ENCODE measurements around the gene SRMS. TPM values are rescaled to one million over a fixed set of nuclear protein-coding genes. Genes with fewer than 3 reads are reported as not detected.
"Not testable (repeated sequence)": the region's sequence is repeated elsewhere in the genome, so short reads cannot be mapped to it uniquely, and the experiment has no call there.

The SRMS gene
- total RNA-seq, 1 donor from 2014 or later = 0.44 TPM

DNA sequence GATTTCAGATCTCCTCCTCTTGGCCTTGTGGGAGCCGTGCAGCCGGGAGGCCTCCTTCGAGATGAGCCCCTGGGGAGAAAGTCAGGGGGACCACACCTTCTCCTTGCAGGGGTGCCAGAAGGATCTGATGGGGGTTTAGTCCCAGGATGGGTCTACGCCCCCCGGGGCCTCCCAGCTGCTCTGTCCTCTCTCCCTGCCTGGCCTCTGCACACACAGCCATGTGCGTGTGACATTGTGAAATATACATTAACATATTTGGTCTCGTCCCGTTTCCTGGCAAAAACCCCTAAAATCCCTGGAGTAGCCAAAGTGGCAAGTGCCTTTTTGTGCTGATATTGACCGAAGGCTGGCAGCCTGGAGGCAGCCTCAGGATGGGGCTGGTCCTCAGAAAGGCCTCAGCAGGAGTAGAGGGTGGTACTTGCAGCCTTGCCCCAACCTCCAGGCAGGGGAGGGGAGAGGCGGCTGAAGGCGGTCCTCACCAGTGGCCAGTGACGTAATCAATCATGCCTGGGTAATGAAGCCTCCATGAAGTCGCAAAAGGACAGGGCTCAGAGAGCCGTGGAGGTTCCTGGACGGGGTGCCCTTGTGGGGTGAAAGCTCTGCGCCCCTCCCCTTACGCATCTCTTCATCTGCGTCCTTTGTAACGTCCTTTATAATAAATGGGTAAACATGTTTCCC, 31.6 kb upstream of the SRMS start:
- no peak for ATAC-seq

DNA sequence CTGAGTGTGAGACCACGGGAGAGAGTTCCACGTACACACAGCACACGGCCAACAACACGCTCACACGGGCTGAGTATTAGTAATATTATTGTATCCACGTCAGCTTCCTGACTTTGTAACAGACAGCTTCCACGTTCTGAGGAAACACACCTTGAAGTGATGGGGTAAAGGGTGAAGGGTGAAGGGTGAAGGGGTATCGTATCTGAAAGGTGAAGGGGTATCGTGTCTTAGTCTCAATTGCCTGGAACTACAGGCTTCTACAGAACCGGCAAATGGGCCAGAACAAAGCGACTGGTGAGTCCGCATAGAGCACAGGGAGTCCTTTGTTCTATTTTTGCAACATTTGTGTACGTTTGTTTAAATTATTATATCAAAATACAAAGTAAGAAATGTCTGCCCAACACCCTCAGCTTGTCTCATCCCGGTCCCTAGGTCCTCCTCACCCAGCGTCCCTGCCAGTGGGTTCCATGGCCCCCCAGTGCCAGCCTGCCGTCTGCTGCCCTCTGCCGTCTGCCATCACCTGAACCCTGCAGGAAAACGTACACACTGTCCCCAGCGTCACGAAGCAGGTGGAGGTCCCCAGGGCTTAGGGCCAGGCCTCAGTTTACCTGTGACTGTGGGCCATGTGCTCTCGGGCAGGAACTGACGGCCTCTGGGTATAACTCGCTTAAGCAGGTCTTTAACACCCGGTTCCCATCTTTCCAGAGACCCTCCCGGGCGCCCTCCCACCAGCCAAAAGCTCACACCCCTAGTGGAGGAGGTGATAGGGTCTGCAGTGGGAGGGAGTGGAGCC, 30.9 kb upstream of the SRMS start:
- ATAC-seq = no peak

DNA sequence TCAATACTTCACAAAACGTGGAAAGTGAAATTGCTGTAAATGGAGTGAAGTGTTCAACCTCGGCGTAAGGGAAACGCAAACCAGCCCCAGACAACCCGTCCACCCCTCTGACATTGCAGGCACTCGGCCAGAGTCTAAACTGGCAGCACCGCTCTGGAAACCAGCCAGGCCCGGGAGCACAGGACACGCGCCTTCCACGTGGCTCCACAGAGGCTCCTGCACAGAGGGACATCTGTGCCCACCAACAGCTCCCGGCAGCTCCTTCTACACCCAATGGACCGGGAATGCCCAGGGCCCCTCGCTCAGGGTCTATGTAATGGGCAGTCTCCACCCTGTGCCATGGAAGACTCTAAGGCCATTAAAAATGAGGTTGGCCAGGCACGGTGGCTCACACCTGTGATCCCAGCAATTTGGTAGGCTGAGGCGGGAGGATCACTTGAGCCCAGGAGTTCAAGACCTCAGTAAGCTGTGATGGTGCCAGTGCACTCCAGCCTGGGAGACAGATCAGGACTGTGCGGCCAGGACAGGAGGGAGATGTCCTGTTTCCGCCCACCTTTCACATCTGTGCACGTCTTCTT, 29.9 kb upstream of the SRMS start:
- no peak for ATAC-seq

DNA sequence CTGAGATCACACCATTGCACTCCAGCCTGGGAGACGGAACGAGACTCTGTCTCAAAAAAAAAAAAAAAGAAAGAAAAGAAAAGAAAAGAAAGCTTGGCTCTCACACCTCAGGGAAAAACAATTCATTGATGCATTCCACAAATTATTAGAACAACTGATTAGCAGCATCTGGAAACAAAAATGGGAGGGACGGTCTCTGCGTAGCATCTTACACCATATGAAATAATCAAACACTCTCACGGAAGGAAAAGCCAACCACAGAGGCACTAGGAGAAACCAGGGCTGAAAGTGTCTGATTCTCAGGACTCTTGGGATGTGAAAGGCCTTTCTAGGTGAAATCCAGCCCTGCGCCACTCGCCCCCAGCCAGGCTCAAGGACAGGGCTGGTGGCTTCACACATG, 28.8 kb upstream of the SRMS start:
- ATAC-seq = no peak

DNA sequence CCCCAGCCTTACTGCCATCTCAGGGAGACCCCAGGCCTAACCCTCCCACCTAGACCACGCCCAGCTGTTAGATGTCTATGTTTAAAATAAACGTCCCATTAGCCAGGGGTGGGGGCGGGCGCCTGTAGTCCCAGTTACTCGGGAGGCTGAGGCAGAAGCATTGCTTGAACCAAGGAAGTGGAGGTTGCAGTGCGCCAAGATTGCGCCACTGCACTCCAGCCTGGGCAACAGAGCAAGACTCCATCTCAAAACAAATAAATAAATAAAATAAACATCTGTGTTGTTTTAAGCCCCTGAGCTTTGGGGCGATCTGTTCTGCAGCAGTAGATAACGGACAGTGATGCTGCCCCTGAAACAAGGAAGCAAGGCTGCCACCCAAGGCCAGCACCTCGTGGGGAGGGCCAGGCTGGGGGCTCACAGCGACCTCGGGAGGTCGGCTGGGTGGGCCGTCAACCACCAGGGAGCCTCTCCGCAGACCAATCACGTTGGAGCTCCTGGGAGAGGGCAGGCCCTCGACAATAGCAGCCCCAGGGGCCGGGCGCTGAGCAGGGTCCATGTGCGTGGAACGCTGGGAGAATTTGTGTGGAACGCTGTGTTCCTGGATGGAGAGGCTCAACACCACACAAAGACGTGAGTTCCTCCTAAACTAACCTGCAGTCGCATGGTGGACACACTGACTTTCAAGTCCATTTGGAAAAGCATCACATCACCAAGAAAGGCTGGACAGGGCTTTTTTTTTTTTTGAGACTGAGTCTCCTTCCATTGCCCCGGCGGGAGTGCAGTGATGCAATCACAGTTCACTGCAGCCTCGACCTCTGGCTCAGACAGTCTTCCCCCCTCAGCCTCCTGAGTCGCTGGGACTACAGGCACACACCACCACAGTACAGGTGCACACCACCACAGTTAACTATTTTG, 27.5 kb upstream of the SRMS start:
- no peak for ATAC-seq

DNA sequence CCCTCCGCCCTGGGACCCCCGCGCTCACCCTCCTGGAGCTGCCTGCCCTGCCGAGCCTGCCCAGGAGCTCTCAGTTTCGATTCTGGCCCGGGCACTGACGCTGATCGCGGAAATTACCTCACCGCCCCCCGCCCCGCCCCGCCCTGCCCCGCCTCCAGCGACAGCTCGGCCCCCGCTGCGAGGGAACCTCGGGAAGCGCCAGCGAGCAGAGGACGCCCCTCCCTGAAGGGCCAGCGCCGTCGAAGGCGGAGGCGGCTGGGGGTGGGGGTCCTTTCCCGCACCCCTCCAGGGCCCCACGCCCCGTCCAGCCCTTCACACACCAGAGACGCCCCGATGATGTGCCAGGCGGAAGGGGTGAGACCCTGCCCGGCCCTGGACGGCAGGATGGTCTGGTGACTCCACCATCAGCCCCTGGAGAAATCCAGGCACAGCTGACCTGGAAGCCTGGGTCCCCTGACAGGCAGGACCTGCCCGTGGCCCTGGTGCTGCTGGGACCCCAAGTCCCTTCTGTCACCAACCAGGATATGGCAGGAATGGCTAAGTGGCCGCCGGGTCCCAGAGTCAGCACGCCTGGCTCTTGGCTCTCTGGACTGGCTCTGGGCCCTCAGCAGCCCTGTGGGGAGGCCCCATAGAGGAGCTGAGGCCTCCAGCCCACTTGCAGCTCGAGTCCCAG, 26.7 kb upstream of the SRMS start, which contains the start of gene HELZ2:
Gene HELZ2 (minus strand): TSS at position 84 of the 673 bp plus-strand sequence. CDS start 1,854 bp downstream, outside the sequence.
- ATAC-seq = peak; percentile 79

DNA sequence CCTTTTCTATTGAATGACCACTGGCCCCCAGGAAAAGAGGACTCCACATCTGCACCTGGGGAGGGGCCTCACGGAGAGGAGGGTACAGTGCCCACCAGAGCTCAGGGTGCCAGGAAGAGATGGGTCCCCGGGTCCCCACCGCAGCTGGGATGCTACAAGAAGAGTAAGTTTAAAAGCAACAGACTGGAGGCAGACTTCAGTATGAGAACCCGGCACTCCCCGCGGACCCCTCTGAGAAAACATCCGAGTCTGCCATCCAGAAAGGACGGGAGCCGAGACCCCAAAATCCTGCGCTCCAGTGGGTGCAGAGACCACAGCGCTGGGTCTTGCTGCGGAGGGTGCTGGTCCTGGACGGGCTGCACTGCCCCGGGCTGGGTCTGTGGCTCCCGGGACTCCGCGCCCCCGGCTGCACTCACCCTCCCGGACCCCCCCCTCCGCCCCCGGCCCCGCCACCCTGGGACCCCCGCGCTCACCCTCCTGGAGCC, 26.1 kb upstream of the SRMS start:
- peak; percentile 15 for ATAC-seq

DNA sequence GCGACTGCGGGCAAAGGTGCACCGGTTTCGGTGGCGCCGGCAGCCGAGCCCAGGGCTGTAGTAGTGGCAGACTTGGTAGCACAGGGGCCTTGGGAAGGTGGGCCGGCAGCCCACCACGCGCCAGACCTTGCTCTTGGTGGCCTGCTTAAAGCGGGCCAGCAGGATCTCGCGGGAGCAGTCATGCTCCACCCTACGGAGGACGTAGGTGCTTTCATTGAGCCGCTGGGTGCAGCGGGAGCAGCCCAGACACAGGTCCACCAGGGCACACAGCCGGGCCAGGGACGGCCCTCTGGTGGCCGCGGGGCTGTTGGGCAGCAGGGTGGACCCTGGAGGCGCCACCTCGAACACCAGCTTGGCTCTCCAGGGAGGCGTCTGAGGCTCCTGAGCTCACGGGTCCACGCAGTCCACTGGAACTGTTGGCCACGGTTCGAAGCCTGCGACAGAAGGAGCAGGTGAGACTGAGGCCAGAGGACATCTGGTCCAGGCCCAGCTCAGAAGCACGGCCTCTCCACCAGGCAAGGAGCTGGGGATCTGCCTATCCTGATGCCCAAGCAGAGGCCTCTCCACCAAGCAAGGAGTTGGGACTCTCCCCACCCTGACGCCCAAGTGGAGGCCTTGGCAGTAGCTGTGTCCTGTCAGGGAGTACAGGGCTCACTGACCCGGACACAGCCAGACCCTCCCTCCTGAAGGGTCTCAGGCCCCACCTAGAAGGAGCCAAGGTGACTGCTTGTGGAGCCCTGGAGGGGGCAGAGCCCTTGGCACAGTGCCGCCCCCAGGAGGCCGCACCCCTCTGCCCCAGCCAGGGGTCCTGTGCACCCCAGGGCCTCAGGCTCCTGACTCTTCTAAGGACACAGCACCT, 25.5 kb upstream of the SRMS start:
- ATAC-seq = peak; percentile 10

DNA sequence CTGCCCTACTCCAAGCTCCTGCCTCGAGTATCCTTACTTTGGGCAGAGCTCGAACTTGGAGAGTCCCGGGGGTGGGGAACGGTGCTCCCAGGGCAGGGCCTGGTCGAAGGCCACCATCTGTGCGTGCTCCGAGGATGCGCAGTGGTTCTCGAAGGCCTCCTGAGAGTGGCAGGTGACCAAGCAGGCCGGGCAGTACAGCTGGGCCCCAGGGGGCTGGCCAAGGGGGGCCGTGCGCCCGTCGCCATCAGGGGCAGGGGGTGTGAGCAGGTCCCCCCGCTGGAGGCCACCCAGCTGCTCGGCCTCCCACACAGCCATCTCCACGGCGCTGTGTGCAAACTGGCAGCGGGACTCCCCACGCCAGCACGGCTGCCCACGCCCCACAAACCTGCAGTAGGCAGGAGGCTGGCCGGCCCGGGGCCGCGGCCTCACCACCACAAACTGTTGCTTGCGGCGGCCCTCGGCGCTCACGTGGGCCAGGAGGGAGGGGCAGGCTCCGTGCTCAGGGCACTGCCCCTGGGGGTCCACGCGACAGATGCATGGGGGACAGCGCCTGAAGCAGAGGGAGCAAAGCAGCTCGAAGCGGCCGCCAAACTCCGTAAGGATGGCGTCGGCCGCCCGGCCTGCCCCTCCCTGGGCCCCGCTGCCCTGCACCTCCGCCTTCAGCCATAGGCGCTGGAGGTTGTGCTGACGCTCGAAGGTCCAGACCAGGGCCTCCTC, 24.7 kb upstream of the SRMS start:
- ATAC-seq = no peak

DNA sequence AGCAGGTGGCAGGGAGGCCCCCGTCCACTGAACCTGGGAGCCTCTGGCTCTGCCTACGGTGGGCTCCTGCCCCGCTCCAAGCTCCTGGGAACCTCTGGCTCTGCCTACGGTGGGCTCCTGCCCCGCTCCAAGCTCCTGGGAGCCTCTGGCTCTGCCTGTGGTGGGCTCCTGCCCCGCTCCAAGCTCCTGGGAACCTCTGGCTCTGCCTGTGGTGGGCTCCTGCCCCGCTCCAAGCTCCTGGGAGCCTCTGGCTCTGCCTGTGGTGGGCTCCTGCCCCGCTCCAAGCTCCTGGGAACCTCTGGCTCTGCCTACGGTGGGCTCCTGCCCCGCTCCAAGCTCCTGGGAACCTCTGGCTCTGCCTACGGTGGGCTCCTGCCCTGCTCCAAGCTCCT, 23.5 kb upstream of the SRMS start:
- ATAC-seq = not testable (repeated sequence)

DNA sequence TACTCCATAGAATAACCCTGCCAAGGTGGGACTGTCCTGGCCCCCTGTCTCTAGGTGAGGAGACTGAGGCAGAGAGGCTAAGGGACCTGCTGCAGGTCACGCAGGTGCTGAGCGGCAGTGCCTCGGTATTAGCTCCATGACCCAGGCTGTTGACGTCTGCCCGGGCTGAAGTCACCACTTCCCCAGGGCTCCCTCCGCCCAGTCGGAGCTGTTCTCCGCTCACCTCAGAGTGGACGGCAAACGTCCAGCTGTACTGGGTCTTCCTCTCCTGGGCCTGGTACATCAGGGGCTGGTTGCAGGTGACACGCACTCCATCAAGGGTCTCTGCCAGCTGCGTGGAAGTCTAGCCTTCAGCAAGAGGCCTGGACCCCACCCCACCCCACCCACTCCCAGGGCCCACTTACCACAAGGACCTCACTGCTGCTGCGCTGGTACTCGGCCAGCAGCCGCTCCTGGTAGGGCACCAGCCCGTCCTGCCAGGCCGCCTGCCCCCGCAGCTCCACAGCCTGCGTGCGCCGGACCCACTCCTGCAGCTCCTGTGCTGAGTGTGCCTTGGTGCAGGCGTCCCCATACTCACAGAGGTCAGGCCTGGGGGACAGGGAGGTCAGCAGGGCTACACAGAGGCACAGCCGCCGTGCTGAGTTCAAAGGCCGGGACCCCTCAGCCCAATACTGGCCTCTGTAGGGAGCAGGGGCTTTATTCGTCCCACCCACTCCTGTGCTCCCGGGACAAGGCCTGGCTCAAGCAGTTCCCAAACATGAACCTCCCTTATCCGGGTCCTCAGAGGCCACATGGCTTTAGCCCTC, 22.9 kb upstream of the SRMS start:
- no peak for ATAC-seq

DNA sequence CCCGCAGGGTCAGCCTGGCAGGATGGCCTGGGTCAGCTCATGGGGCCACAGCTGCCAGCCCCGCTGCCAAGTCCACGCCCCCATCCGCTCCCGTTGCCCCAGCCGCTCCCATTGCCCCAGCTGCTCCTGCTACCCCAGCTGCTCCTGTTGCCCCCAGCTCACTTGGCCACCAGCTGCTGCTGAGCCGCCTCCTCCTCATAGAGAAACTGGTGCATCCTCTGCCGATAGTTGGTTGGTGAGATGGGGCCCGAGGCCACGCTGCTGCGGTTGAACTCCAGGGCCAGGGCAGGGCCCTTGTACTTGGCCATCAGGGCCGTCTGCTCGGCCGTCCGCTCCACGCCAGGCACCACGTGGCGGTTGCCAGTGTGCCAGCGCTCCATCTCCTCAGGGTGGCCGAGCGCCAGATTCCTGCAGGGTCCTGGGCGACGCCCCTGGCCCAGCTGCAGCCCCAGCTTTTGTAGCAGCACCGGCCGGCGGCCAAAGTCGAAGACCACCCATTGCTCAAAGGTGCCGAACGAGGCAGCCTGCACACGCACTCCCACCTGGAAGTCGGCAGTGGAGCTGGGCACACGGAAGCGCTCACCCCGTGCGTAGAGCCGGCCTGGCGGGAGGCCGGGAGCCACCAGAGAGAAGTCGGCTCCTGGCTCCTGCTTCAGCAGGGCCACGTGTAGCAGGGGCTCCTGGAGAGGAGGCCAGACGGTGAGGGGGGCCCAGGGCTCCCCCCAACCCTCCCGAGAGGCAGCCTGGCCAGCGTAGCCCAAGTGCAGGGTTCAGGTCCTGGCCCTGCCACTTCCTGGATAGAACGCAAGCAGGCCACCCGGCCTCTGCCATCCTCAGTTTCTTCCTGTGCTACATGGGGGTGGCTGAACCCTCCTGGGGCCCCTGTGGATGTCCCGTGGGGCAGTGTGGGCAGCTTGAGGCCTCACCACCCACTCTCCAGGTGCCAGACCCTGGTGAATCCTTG, 21.7 kb upstream of the SRMS start:
- no peak for ATAC-seq

DNA sequence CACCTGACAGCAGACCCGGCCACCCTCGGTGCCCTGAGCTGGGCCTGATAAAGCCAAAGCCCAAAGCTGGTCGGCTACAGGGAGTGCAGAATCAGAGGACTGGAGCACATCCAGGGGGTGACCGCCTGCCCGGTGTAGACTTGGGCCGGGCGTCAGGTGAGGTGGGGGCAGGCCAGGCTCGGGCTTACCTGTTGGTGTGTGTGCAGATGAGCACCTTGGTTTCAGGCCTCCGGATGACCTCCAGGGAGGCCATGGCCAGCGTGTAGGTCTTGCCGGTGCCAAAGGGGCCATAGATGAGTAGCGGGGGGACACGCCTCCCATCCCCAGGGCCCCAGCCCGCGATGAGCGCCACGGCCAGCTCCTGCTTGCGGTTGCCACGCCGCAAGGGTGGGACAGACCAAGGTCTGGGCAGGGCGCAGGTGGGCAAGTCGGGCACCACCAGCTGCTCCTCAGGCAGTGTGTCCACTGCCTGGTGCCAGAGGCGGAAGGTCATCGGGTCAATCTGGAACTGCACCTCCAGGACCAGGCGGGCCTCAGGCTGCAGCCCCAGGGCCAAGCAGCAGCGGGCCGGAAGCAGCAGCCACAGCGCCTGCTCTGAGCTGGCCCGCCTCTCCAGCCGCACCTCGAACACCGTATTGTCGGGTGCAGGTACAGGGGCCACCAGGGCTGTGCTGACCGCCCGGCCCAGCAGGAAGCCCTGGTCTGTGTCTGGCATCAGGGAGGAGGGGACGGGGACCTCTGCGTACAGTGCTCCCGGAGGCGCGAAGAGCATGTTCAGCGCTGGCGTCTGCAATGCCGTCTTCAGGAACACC, 20.8 kb upstream of the SRMS start:
- no peak for ATAC-seq

DNA sequence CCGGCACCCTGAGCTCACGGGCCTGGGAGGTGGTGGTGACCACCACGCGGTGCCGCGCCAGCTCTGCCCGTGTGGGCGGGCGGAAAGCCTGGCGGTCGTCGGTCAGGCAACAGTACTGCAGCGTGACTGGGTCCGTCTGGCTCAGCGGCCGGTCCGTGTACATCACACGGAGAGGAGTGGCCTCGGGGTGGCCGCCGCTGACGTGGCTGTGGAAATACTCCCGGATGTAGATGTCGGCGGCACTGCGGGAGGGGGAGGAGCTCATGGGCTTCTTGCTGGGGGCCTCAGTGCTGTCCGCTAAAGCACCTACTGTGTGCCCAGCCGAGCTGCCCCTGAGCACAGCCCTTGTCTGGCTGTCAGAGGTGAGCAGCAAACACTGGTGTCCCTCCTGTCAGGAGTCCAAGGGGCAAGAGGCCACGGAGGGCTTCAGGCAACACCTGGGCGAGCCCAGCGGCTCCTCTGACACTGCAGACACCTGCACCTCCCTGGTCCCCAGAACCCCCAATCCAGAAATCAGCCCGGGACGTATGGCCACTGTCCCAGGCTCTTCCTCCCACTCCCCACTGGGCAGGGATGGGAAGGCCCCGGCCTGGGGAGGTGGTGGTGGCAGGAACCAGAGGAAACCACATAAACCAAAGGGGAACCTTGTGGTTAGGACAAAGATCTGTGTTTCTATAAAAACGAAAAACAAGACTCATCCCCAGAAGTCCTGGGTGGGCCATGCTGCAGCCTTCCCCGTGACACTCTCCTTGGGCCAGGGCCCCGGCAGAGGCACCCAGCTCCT, 20.0 kb upstream of the SRMS start:
- ATAC-seq = peak; percentile 1

DNA sequence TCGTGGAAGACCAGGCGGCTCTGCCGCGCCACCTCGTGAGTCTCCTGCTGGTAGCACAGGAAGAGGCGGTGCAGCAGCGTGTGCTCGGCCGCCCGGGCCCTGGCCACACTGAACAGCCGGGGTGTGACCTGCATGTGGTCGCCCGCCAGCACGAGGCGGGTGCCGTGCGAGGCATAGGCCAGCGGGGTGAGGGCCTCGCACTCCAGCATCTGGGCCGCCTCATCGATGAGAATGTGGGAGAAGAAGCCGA, 19.5 kb upstream of the SRMS start:
- peak; percentile 3 for ATAC-seq

DNA sequence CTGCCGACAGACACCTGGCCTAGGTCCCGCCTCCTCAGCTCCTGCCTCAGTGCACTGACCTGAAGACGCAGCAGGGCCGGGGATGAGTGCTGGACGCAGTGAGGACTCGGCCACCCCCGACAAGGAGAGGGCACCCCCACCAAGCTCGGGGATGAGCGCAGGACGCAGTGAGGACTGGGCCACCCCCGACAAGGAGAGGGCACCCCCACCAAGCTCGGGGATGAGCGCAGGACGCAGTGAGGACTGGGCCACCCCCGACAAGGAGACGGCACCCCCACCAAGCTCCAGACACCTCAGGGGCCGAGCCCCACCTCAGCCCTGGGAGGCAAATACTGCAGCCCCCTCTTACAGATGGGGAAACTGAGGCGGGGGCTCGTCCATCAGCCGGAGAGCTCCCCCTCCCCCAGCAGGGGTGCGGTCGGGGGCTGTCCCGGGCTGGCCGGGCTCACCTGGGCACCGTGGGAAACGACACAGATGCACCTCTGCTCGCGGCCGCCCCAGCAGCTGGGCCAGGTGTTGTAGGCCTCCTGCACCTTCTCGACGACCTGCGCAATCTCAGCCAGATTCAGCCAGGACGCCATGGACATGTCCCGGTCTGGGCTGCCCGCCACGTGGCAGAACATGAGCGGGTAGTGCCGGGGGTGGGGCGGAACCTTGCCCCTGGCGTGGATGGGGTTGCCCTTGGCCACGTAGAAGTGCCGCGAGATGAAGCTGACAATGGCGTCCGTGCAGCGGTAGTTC, 19.0 kb upstream of the SRMS start:
- ATAC-seq = no peak

Measured in esophagus mucosa (tissue), 1 donor.